Activated CD4-positive, CD25-positive, alpha-beta regulatory T cell treated with anti-CD3 and anti-CD28 coated beads, Interleukin-2, amount 50 U/mL, for 24 hours (primary cell): ENCODE measurements around the gene HNRNPLL.
"Not testable (repeated sequence)": the region's sequence is repeated elsewhere in the genome, so short reads cannot be mapped to it uniquely, and the experiment has no call there.

Experiments
- ATAC-seq, 2 donors: fragments of 150-1000 bp; cut with Tn5 transposase; one replicate each; pipeline ENCODE4 v1.10.0; 2021; ENCODE audit warnings: mild to moderate bottlenecking in 1 of 2, moderate library complexity in 1 of 2

The HNRNPLL gene

GRCh38 chr2:38602732-38603401, at the start of gene HNRNPLL:
HNRNPLL (minus strand) TSS chr2:38602928; CDS start chr2:38602626, 302 bp downstream.
- ATAC-seq, result peak; percentile 84 to 88

DNA sequence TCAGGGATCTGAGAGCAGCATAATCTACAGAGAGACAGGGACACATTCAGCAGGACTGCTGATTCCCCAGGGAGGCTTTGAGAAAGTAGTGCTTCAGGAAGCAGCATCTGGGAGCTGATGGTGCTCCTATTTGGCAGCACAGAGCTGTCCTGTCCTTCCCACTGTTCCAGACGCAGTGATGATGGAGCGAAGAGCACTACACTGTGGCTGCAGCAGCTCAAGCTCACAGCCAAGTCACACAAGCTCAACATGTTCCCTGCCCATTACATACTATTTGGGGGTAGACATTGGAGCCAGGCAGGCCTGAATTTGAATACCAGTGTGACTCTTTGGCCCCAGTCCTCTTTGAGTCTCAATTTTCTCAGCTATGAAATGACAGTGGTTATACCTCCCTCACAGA, 48.0 kb upstream of the HNRNPLL start:
- no peak for ATAC-seq

- no peak for ATAC-seq
Observed at GRCh38 chr2:38650012-38650411, 47.3 kb upstream of the HNRNPLL start.

GRCh38 chr2:38649176-38649728, 46.5 kb upstream of the HNRNPLL start:
- ATAC-seq, result no peak

- ATAC-seq, result no peak
Observed at GRCh38 chr2:38648107-38648761, 45.5 kb upstream of the HNRNPLL start.

GRCh38 chr2:38643683-38644511, 41.2 kb upstream of the HNRNPLL start:
- peak; percentile 44 to 66 for ATAC-seq

DNA sequence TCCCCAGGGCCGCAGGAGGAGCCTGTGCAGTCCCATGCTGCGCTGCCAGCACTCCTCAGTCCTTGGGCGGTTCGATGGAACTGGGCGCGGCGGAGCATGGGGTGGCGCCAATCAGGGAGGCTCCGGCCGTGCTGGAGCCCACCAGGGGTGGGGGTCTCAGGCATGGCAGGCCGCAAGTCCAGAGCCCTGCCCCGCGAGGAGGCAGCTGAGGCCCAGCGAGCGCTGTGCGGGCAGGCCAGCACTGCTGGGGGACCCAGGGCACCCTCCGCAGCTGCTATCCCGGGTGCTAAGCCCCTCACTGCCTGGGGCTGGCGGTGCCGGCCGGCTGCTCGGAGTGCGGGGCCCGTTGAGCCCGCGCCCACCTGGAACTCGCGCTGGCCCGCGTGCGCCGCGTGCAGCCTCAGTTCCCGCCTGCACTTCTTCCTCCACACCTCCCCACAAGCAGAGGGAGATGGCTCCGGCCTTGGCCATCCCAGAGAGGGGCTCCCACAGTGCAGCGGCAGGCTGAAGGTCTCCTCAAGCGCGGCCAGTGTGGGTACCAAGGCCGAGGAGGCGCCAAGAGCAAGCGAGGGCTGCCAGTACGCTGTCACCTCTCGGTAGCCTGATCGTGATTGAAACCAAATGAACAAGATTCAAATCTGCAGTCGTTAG, 40.4 kb upstream of the HNRNPLL start:
- ATAC-seq, result no peak

GRCh38 chr2:38642373-38643017, 39.8 kb upstream of the HNRNPLL start:
- not testable (repeated sequence) for ATAC-seq

DNA sequence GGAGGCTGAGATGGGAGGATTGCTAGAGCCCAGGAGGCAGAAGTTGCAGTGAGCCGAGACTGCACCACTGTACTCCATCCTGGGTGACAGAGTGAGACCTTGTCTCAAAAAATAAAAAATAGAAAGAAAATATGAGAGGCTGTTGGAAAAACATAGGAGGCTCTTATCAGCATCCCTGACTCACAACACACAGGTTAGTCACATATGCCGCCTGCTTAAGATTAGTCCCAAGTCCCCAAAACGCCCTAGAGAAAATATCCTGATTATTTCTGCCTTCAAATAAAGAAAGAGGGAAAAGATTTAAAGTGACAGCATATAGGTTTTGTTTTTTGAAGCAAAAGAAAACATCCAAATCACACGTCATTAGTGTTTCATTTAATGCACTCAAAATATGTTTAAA, 33.3 kb upstream of the HNRNPLL start:
- ATAC-seq, result no peak

GRCh38 chr2:38635139-38635538, 32.4 kb upstream of the HNRNPLL start:
- no peak for ATAC-seq

DNA sequence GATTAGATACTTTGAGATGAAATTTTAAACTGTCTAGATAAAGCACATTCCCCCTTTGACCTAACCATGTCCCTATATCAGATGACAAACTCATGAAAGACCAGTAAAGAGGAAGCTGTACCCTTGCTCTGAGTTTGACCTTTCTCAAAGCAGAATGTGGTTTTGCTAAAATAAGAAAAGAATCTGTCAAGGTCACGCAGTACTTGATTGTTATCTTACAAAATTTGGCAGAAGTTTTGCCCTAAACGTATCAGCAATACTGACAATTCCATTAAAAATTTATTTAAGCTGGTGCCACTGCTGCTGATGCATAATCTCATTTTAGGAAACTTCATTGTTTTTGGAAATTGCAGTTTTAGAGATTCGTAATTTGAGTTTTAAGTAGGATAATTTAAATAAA, 32.0 kb upstream of the HNRNPLL start:
- peak; percentile 36 to 46 for ATAC-seq

- no peak for ATAC-seq
Observed at GRCh38 chr2:38633895-38634294, 31.2 kb upstream of the HNRNPLL start.

GRCh38 chr2:38632980-38633379, 30.3 kb upstream of the HNRNPLL start:
- no peak for ATAC-seq

DNA sequence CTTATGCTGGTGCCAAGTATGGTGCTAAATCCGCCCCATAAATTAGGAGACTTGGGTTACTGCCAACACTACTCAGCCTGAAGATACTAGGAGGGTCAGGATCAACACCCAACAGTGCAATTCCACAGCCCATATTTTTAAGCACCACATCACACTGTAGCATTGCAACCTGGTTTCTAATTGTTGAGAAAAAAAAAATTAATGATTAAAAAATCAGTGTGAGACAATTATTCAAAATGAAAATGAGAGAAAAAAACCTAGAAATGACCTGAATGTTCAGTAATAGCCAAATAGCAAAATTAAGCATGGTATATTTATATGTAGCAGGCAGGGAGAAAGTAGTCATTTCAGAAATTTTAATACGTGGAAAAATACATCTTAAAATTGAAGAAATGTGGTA, 29.2 kb upstream of the HNRNPLL start:
- ATAC-seq, result peak; percentile 17 to 63

DNA sequence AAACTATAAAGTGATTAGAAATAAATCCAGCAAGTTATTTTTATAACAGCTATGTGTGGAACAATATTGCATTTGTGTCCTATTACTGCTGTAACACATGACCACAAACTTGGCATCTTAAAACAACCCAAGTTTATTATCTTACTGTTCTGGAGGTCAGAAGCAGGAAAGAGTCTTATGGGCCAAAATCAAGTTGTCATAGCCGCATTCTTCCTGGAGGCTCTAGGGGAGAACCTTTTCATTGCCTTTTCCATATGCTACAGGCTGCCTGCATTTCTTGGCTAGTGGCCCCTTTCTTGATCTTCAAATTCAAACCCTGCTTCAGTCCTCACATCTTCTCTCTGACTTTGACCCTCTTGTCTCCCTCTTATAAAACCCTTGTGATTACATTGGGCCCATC, 27.0 kb upstream of the HNRNPLL start:
- ATAC-seq, result no peak

GRCh38 chr2:38627391-38627790, 24.7 kb upstream of the HNRNPLL start:
- ATAC-seq, result no peak

DNA sequence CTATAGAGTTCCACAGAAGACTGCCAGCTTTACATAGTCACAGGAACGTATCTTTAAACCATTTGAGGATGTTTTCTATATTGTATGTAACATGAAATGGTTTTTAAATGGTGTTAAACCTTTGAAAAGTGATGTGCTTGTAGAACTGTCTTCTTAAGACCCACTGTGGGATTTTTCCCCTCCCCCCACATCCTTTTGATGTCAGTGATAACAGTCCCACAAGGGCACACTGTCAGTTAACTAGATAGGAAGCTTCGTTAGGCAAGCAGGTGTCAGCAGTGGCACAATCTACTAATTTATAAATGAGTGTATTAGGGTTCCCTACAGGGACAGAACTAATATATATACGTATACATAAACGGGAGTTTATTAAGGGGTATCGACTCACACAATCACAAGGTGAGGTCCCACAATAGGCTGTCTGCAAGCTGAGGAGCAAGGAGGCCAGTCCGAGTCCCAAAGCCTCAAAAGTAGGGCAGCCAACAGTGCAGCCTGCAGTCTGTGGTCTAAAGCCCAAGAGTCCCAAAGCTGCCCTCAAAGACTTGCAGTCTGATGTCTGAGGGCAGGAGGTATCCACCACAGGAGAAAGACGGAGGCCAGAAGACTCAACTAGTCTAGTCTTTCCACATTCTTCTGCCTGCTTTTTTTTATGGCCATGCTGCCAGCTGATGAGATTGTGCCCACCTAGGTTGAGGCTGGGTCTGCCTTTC, 23.8 kb upstream of the HNRNPLL start:
- ATAC-seq, result peak in 1 of 2 donors; percentile 43

GRCh38 chr2:38622210-38622609, 19.5 kb upstream of the HNRNPLL start:
- no peak for ATAC-seq

GRCh38 chr2:38621018-38621417, 18.3 kb upstream of the HNRNPLL start:
- no peak for ATAC-seq

GRCh38 chr2:38620282-38620977, 17.7 kb upstream of the HNRNPLL start:
- ATAC-seq, result no peak
